ENCODE measurements around the gene LINGO1. TPM values are rescaled to one million over a fixed set of nuclear protein-coding genes. Genes with fewer than 3 reads are reported as not detected.

Gene LINGO1
- total RNA-seq = 0.09 and 0.33 TPM in 2 replicates

GRCh38 chr15:77632534-77633133 lies at the start of gene LINGO1:
Gene LINGO1 (minus strand): TSS chr15:77632912. CDS start chr15:77632315, 597 bp downstream.

Other genes with a start within 250 kb of the LINGO1 start
- gene PEAK1, start 212.8 kb downstream of the LINGO1 start, total RNA-seq = 76.3 and 81.8 TPM in 2 replicates
- gene HMG20A, start 212.0 kb downstream of the LINGO1 start, total RNA-seq = 32.1 and 35.5 TPM in 2 replicates

Data from dermis lymphatic vessel endothelial cell (primary cell).